Fibroblast of pulmonary artery (primary cell): ENCODE data around the gene OPRL1.
A peak's percentile ranks its signal among the peaks of the same experiment; 100 is the strongest.

Experiments
- DNase-seq: peaks from one replicate; pipeline ENCODE4 v3.0.0-alpha.2; 2010; ENCODE audit warnings: low read depth
- H3K4me3 ChIP-seq: replicated peaks from 2 replicates; pipeline ENCODE4 v1.5.1; 2011; ENCODE audit warnings: low read depth, mild to moderate bottlenecking, control low read depth, low read length, moderate library complexity
- TF ChIP-seq, protein P1 (sequence below): IDR thresholded peaks from 2 replicates; pipeline ENCODE4 v1.5.1; 2011; ENCODE audit warnings: mild to moderate bottlenecking, control low read depth, low read length, inconsistent platforms; ENCODE audit errors: missing control alignments

The OPRL1 gene

DNA sequence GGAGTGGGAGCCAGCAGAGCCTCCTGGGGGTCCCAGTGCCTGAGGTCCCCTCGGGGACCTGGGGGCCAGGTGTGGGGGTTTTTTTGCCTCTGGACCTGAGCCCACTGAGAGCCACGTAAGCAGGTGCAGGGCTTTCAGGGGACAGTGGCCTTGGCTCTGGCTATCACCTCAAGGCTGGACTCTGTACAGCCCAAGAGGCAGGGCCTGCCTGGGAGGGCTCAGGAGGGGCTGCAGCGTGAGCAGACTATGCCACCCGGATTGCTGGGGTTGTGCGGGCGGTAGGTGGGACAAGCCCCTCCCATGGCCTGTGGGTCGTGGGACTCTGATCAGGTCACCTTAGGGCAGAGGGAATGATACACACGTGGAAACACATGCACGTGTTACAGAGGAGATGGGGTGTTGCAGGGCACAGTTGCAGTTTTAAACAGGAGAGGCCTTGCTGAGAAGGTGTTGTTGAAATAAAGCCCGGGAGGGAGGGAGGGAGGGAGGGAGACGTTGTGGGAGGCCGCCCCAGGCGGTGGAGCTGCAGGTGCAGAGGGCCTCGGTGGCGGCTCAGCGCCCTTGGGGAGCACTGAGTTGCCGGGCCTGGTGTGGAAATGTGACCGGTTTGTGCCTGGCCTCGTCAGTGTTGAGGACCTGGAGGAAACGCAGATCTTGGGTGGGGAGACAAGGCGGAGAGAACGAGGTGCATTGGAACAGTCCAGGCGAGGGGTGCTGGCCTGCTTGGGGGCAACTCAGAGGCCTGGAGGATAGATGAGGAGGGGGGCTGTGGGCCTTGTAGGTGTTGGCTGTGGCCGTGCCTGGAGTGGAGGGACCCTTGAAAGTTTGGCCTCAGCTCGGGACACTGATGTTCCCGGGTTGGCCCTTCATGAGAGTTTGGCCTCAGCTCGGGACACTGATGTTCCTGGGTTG is 14.6 kb upstream of the OPRL1 start:
- DNase-seq, result no peak
- no peak overlapping the region for H3K4me3 ChIP-seq

DNA sequence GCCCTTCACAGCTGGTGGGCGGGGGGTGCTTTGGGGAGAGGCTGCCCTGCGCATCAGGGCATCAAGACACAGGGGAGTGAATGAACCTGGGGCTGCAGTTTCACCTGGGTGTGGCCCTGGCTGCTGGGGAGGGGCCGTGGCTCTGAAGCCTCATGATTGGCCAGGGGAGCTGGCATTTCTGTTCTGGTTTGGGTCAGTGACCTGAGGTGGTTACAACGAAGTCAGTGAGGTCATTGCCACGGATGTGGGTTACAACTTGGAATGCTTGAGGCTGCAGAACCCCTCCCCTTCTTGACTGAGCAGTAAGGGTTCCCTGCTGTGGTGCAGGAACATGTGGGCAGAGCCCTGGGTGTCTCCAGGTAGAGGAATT is 13.9 kb upstream of the OPRL1 start:
- no peak overlapping the region for H3K4me3 ChIP-seq
- peak; percentile 58 for DNase-seq
- TF ChIP-seq, protein P1, sequence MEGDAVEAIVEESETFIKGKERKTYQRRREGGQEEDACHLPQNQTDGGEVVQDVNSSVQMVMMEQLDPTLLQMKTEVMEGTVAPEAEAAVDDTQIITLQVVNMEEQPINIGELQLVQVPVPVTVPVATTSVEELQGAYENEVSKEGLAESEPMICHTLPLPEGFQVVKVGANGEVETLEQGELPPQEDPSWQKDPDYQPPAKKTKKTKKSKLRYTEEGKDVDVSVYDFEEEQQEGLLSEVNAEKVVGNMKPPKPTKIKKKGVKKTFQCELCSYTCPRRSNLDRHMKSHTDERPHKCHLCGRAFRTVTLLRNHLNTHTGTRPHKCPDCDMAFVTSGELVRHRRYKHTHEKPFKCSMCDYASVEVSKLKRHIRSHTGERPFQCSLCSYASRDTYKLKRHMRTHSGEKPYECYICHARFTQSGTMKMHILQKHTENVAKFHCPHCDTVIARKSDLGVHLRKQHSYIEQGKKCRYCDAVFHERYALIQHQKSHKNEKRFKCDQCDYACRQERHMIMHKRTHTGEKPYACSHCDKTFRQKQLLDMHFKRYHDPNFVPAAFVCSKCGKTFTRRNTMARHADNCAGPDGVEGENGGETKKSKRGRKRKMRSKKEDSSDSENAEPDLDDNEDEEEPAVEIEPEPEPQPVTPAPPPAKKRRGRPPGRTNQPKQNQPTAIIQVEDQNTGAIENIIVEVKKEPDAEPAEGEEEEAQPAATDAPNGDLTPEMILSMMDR, result no peak

More for the DNA sequence above, 14.6 kb upstream of the OPRL1 start:
- TF ChIP-seq, protein P1, result no peak

DNA sequence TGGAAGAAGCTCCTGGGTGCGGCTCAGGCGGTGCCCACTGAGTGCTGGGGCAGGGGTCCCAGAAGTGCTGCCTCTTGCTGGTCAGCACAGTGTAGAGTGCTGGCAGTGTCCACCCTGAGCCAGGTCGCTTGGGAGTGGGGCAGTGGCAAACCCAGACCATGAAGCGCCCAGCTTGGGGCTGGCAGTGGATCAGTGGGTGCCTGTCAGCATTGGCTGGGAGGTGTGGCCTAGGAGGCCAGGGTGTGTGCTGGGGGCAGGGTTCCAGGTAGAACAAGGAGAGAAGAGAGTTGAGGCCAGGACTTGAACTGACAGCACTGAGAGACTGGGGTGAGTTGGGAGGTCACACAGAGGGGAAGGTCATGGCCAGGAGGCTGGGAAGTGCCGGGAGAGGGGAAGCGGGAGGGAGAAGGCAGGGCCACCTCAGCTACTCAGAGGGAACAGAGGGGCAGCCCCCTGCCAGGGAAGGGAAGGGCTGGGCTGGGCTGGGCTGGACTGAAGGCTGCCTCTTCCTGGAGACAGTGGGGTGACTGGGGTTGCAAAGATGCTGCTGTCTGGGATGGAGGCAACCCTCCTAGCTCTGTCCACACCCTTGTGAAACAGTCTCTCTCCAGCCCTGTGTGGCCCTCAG is 12.8 kb upstream of the OPRL1 start:
- no peak for DNase-seq
- no peak overlapping the region for H3K4me3 ChIP-seq
- TF ChIP-seq, protein P1, result no peak

DNA sequence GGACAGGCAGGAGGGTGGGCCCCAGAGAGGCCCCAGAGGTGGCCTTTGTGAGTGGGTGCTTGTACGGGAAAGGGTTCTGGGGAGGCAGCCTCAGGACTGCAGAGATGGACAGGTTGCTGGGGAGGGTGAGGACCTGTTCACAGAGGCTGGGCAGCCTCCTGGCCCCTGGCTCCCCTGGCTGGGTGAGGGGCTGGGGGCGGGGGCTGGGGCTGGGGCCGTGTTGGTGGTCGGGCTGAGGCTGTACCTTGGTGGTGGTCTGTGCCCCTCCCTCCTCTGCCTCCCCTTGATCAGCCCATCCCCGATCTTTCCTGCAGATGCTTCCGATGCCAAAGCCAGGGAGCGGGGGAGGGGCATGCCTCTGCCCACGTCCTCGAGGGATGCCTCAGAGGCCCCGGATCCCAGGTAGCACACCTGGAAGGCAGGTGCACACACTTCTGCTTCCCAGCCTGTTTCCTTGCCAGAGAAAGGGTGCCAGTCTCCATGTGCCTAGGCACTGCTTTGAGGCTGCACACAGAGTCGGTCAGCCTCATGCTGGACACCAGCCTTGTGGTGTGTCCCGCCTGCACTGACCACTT is 12.1 kb upstream of the OPRL1 start:
- TF ChIP-seq, protein P1, result no peak
- DNase-seq, result no peak
- H3K4me3 ChIP-seq, result no peak overlapping the region

DNA sequence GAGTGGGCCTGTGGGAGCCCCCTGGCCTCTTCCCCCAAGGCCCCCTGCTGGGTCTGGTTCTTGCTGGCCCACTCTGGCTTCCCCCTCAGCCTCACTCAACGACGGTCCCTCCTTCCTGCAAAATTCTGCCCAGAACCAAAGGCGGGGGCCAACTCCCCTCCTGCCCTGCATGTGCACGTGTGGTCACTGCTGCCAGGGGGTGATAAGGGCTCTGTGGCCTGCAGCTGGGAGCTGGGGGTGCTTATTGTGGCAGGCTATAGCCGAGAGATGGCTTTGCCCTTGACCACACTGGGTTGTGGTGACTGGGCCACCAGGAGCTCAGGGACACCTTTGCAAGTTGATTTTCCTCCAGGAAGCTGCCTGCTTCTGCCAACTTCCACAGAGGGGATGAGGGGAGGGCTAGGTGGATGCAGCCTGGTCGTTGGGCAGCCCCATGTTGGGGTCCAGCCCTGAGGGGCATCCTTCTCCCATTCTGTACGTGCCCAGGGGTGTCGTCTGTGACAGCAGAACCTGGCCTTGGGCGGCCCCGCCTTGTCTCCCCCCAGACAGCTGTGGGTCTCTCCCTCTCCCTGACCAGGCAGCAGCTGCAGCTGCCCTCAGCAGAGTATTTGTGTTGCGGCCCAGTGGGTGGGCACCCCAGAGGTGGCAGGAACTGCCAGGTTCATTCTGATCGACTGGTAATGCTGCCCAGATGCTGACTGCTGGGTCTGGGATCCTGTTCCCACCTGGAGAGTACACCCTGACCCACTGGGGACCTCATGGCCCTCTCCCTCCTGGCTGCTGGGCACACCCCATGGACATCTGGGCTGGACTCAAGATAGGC is 11.3 kb upstream of the OPRL1 start:
- TF ChIP-seq, protein P1, result no peak
- DNase-seq, result no peak
- no peak overlapping the region for H3K4me3 ChIP-seq

DNA sequence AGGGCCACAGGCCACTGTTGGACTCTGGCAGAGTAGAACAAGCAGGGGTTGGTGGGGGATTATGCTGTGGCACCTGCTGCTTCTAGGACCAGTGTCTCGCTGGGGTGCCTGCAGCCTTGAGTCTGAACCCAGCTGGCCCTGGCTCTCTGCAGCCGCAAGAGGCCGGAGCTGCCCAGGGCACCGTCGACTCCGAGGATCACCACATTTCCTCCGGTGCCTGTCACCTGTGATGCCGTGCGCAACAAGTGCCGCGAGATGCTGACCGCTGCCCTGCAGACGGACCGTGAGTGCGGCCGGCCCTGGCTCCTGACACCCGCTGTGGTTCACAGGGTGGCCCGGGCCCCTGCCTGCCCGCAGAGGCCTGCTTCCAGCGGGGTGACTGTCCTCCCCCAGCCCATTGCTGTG is 10.7 kb upstream of the OPRL1 start:
- TF ChIP-seq, protein P1, result no peak
- H3K4me3 ChIP-seq, result no peak overlapping the region
- DNase-seq, result no peak
